H1 (cell line): ENCODE data around the gene MSI2. TPM values are rescaled to one million over a fixed set of nuclear protein-coding genes. Genes with fewer than 3 reads are reported as not detected.

Source experiments
- CTCF ChIA-PET: fragments of 300-600 bp; sonication (Branson Sonifier 250); formaldehyde crosslinking; loops from one replicate; lab custom pipeline; 2021; ENCODE audit not compliant: partially characterized antibody; lab: Charles Lee
- POLR2A ChIA-PET: fragments of 300-600 bp; sonication (Branson Sonifier 250); formaldehyde crosslinking; loops from one replicate; lab custom pipeline; 2021; ENCODE audit warnings: inconsistent platforms; ENCODE audit not compliant: partially characterized antibody; lab: Charles Lee
- DNase-seq, 2 experiments: peaks; one replicate each; pipeline versions ENCODE4 v3.0.0 to v3.0.0-alpha.2; 2010 to 2022; ENCODE audit warnings: low spot score in 2 of 2, low read depth in 1 of 2, mixed read lengths in 1 of 2
- FAIRE-seq: peaks from 2 replicates; lab custom pipeline; 2011; peaks lifted over from hg19 to GRCh38; lab: Jason Lieb, UNC
- H2AFZ ChIP-seq: 2 replicates; pipeline ENCODE4 v1.8.1; 2012; ENCODE audit warnings: low read length, inconsistent platforms
- H2AK5ac ChIP-seq: 2 replicates; pipeline ENCODE4 v1.6.1; 2013; ENCODE audit warnings: low read depth, low read length
- H2BK120ac ChIP-seq: replicated peaks from 2 replicates; pipeline ENCODE3; 2013; ENCODE audit warnings: low read depth, low read length, inconsistent platforms
- H2BK12ac ChIP-seq: 2 replicates; pipeline ENCODE4 v1.6.1; 2013; ENCODE audit warnings: low read depth, low read length
- H2BK15ac ChIP-seq: 2 replicates; pipeline ENCODE4 v1.6.1; 2013; ENCODE audit warnings: low read length
- H2BK20ac ChIP-seq: 2 replicates; pipeline ENCODE4 v1.6.1; 2013; ENCODE audit warnings: low read length
- H2BK5ac ChIP-seq: 2 replicates; pipeline ENCODE4 v1.6.1; 2013; ENCODE audit warnings: low read depth, low read length
- H3K14ac ChIP-seq: 2 replicates; pipeline ENCODE4 v1.6.1; 2013; ENCODE audit warnings: inconsistent platforms; ENCODE audit not compliant: insufficient read length
- H3K18ac ChIP-seq: 2 replicates; pipeline ENCODE4 v1.6.1; 2013; ENCODE audit warnings: low read length; ENCODE audit errors: extremely low read depth
- H3K23ac ChIP-seq: 2 replicates; pipeline ENCODE4 v1.6.1; 2013; ENCODE audit warnings: inconsistent platforms; ENCODE audit not compliant: insufficient read length
- H3K23me2 ChIP-seq: 2 replicates; pipeline ENCODE4 v1.6.1; 2013; ENCODE audit warnings: low read depth, low read length
- H3K27ac ChIP-seq: 2 replicates; pipeline ENCODE4 v1.6.1; 2011; ENCODE audit warnings: low read depth, low read length, inconsistent platforms
- H3K27me3 ChIP-seq, 4 experiments: replicated peaks in 1 of 4; 1 replicate in 1 of 4; 2 replicates in 3 of 4; pipeline versions ENCODE4 v1.6.1 to v1.8.1; 2011 to 2013; ENCODE audit warnings: low read length in 3 of 4, mild to moderate bottlenecking in 3 of 4, inconsistent platforms in 2 of 4, mixed read lengths in 2 of 4, moderate library complexity in 1 of 4; ENCODE audit not compliant: control insufficient read depth in 3 of 4, insufficient read depth in 3 of 4; ENCODE audit errors: extremely low read depth in 1 of 4
- H3K36me3 ChIP-seq, 4 experiments: 2 replicates each; pipeline versions ENCODE4 v1.6.1 to v1.8.1; 2011 to 2013; ENCODE audit warnings: mild to moderate bottlenecking in 4 of 4, low read length in 3 of 4, moderate library complexity in 2 of 4, control low read depth in 1 of 4, inconsistent platforms in 1 of 4; ENCODE audit not compliant: insufficient read depth in 4 of 4, control insufficient read depth in 2 of 4
- H3K4ac ChIP-seq: replicated peaks from 2 replicates; pipeline ENCODE3; 2013; ENCODE audit warnings: low read length, low read depth, mixed read lengths, inconsistent platforms; ENCODE audit not compliant: insufficient read length
- H3K4me1 ChIP-seq, 4 experiments: replicated peaks in 1 of 4; 1 replicate in 1 of 4; 2 replicates in 3 of 4; pipeline versions ENCODE4 v1.6.1 to v1.8.1; 2011 to 2013; ENCODE audit warnings: low read length in 3 of 4, inconsistent platforms in 2 of 4, mixed read lengths in 1 of 4; ENCODE audit not compliant: insufficient read depth in 4 of 4, control insufficient read depth in 3 of 4
- H3K4me2 ChIP-seq, 2 experiments: 2 replicates each; pipeline versions ENCODE4 v1.6.1 to v1.8.1; 2011 to 2013; ENCODE audit warnings: low read depth in 2 of 2, low read length in 2 of 2, control low read depth in 1 of 2, inconsistent platforms in 1 of 2, mild to moderate bottlenecking in 1 of 2; ENCODE audit not compliant: insufficient read depth in 1 of 2
- H3K4me3 ChIP-seq, 4 experiments: fragments of 200-600, 300-600 bp in 1 of 4; sonication (generic), shearing (Covaris generic), sonication (Bioruptor Twin) in 1 of 4; 2 replicates each; pipeline versions ENCODE4 v1.5.1 to v1.8.1; 2011 to 2016; ENCODE audit warnings: low read length in 4 of 4, low read depth in 3 of 4, control low read depth in 2 of 4, inconsistent platforms in 2 of 4, mild to moderate bottlenecking in 2 of 4, mixed read lengths in 1 of 4, moderate library complexity in 1 of 4; ENCODE audit not compliant: insufficient read depth in 2 of 4; ENCODE audit errors: extremely low read depth in 1 of 4
- H3K56ac ChIP-seq: replicated peaks from 2 replicates; pipeline ENCODE3; 2013; ENCODE audit warnings: low read depth, mild to moderate bottlenecking, mixed read lengths, low read length, inconsistent platforms; ENCODE audit not compliant: insufficient read length
- H3K79me1 ChIP-seq: 2 replicates; pipeline ENCODE4 v1.6.1; 2013; ENCODE audit warnings: low read depth, low read length, control low read depth
- H3K79me2 ChIP-seq, 2 experiments: 2 replicates each; pipeline versions ENCODE4 v1.6.1 to v1.8.1; 2012 to 2013; ENCODE audit warnings: low read length in 2 of 2, mild to moderate bottlenecking in 2 of 2, inconsistent platforms in 1 of 2; ENCODE audit not compliant: insufficient read depth in 2 of 2, control insufficient read depth in 1 of 2
- H3K9ac ChIP-seq, 4 experiments: replicated peaks in 1 of 4; 1 replicate in 1 of 4; 2 replicates in 3 of 4; pipeline versions ENCODE4 v1.6.1 to v1.8.1; 2011 to 2013; ENCODE audit warnings: low read depth in 3 of 4, low read length in 3 of 4, control low read depth in 2 of 4, mild to moderate bottlenecking in 2 of 4, moderate library complexity in 2 of 4, inconsistent platforms in 1 of 4; ENCODE audit errors: extremely low read depth in 1 of 4
- H3K9me3 ChIP-seq, 2 experiments: 2 replicates each; pipeline versions ENCODE4 v1.6.1 to v1.8.1; 2012 to 2013; ENCODE audit warnings: mild to moderate bottlenecking in 2 of 2, moderate library complexity in 2 of 2, control low read depth in 1 of 2, inconsistent platforms in 1 of 2, low read depth in 1 of 2, low read length in 1 of 2, mixed read lengths in 1 of 2; ENCODE audit not compliant: insufficient read depth in 2 of 2
- H4K20me1 ChIP-seq, 2 experiments: replicated peaks in 1 of 2; 2 replicates each; pipeline versions ENCODE3 to v1.8.1; 2011 to 2013; ENCODE audit warnings: inconsistent platforms in 2 of 2, low read length in 2 of 2, mild to moderate bottlenecking in 1 of 2; ENCODE audit not compliant: insufficient read depth in 2 of 2, control insufficient read depth in 1 of 2
- H4K5ac ChIP-seq: 2 replicates; pipeline ENCODE4 v1.6.1; 2013; ENCODE audit warnings: low read length, low read depth, mixed read lengths, inconsistent platforms; ENCODE audit not compliant: insufficient read length
- H4K8ac ChIP-seq: 2 replicates; pipeline ENCODE4 v1.8.0; 2013; ENCODE audit warnings: mild to moderate bottlenecking, moderate library complexity, low read length, inconsistent platforms; ENCODE audit not compliant: insufficient read depth; ENCODE audit errors: extremely low read depth
- H4K91ac ChIP-seq: replicated peaks from 2 replicates; pipeline ENCODE3; 2013; ENCODE audit warnings: low read length, mixed read lengths, inconsistent platforms; ENCODE audit not compliant: insufficient read length
- ASH2L ChIP-seq: fragments of 200-600, 300-600 bp; sonication (generic); IDR thresholded peaks from one replicate; pipeline ENCODE4 v1.7.1; 2017; ENCODE audit warnings: low read length
- CBX5 ChIP-seq: fragments of 300-800, 300-1000 bp; sonication (generic); IDR thresholded peaks from 2 replicates; pipeline ENCODE4 v1.7.1; 2016; ENCODE audit warnings: antibody characterized with exemption, low read length, low read depth
- CREB1 ChIP-seq: IDR thresholded peaks from 2 replicates; pipeline ENCODE4 v1.6.1; 2012; ENCODE audit warnings: inconsistent platforms
- JUN ChIP-seq: IDR thresholded peaks from 2 replicates; pipeline ENCODE4 v1.6.1; 2011; ENCODE audit warnings: low read depth, mild to moderate bottlenecking, improper control_type of control experiment, low read length
- NRF1 ChIP-seq: IDR thresholded peaks from 2 replicates; pipeline ENCODE4 v1.6.1; 2011; ENCODE audit warnings: mild to moderate bottlenecking, low read depth, low read length, improper control_type of control experiment
- RNF2 ChIP-seq: fragments of 200-900, 300-1000 bp; sonication (generic); IDR thresholded peaks from 2 replicates; pipeline ENCODE4 v1.7.1; 2016; ENCODE audit warnings: borderline replicate concordance, low read depth, mild to moderate bottlenecking, antibody characterized with exemption, low read length; ENCODE audit not compliant: poor library complexity, severe bottlenecking; ENCODE audit errors: missing control alignments
- SAP30 ChIP-seq: fragments of 300-600 bp; sonication (generic); IDR thresholded peaks from 2 replicates; pipeline ENCODE4 v1.7.1; 2012; ENCODE audit warnings: low read length, moderate library complexity, mild to moderate bottlenecking, inconsistent platforms; ENCODE audit not compliant: insufficient read depth, insufficient replicate concordance
- TEAD4 ChIP-seq: IDR thresholded peaks from 2 replicates; pipeline ENCODE4 v1.6.1; 2012; ENCODE audit warnings: low read depth, low read length, inconsistent platforms, mixed read lengths
- WGBS, 2 experiments: shearing (Covaris generic) in 1 of 2; methylation state at CpG; one replicate each; pipeline versions ENCODE4 v1.1.6 to v1.1.7; 2013 to 2015; ENCODE audit warnings: low lambda C conversion rate in 2 of 2, mixed read lengths in 2 of 2, inconsistent platforms in 1 of 2, low coverage in 1 of 2, missing lambda C conversion rate in 1 of 2; ENCODE audit not compliant: insufficient replicate concordance in 2 of 2, insufficient coverage in 1 of 2, insufficient read length in 1 of 2; ENCODE audit errors: extremely low coverage in 1 of 2, missing lambda C conversion rate in 1 of 2; 5-methylcytosine and 5-hydroxymethylcytosine counted together
- polyA plus RNA-seq, 7 experiments: library from polyadenylated mRNA; depleted of rRNA in 3 of 7; stranded (reverse) in 5 of 7; unstranded in 2 of 7; fragments of >200 nt in 5 of 7; fragments of 200-250 nt in 2 of 7; gene quantifications; 1 replicate in 5 of 7; 2 replicates in 1 of 7; 4 replicates in 1 of 7; pipeline versions ENCODE4 v1.2.1 to v1.2.3, GENCODE V29; 2011 to 2013; ENCODE audit warnings: missing spikeins in 2 of 7, mixed read lengths in 2 of 7
- total RNA-seq: library from RNA; stranded (reverse); fragmentation: NEBNext Ultra II Directional; extraction: Animal tissue kit (Norgen Biotek cat#: 25700); gene quantifications from 2 replicates; pipeline ENCODE4 v1.2.1, GENCODE V29; 2021
- TF ChIP-seq, protein P1 (sequence below): IDR thresholded peaks from 2 replicates; pipeline ENCODE4 v1.6.1; 2011; ENCODE audit warnings: low read depth, mild to moderate bottlenecking, low read length; ENCODE audit not compliant: insufficient read depth

Gene MSI2
- total and polyA plus RNA-seq, 2 of the 8 experiments (the other 6 are each of a cell fraction or from before 2014, with no cell fraction given) = 36.7 to 80.6 TPM

DNA sequence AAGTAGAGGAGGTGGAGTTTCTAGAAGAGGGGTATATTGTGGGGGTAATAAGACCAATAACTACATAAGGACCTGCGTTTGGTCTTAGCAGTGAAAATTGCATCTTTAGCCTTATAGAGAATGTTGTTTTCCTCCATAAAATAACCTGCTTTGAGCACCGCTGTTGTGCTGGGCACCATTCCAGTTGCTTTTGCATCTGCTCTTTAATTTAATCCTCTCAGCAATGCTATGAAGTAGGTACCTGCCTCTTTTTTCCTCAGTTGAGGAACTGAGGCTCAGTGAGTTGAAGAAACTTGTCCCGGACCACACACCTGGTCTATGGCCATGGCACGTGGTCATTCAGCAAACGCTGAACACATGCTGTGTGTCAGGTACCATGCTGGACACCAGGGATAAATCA, 238.1 kb downstream of the MSI2 start:
- POLR2A ChIA-PET = no interaction called here

More for the DNA sequence above, 238.1 kb downstream of the MSI2 start:
- H3K9ac ChIP-seq = no peak overlapping the region
- no peak overlapping the region for H3K23ac ChIP-seq
- no peak overlapping the region for H2BK120ac ChIP-seq
- TF ChIP-seq CBX5 (no peak), ASH2L (no peak), CREB1 (no peak), SAP30 (no peak), TEAD4 (no peak), JUN (no peak), RNF2 (no peak), NRF1 (no peak)
- TF ChIP-seq, protein P1, sequence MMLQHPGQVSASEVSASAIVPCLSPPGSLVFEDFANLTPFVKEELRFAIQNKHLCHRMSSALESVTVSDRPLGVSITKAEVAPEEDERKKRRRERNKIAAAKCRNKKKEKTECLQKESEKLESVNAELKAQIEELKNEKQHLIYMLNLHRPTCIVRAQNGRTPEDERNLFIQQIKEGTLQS = no peak
- TF ChIP-seq, all 59 proteins: peak for 0
- H3K4ac ChIP-seq = no peak overlapping the region
- H3K56ac ChIP-seq = no peak overlapping the region
- H3K27me3 ChIP-seq = no peaks in the 10 kb centered on the region
- CTCF ChIA-PET = no interaction called here
- H2AK5ac ChIP-seq = no peak overlapping the region
- no peak overlapping the region for H4K91ac ChIP-seq
- H3K27ac ChIP-seq = no peak overlapping the region
- 79% methylated on average over 5 of the region's 5 CpGs; no CpG with 5 or more reads in 1 of the 2 experiments for WGBS, 2 experiments
- no peak overlapping the region for H3K18ac ChIP-seq
- FAIRE-seq (no peak), DNase-seq (no peak)
- peaks cover 3% of the 10 kb centered on the region; the same call in 1 of the 2 replicates for H3K79me1 ChIP-seq
- no peak overlapping the region for H2BK12ac ChIP-seq
- no peak overlapping the region for H3K4me3 ChIP-seq
- H3K4me1 ChIP-seq = no peaks in the 10 kb centered on the region; a peak in 2 of 7 replicates
- no peaks in the 10 kb centered on the region for H3K23me2 ChIP-seq
- no peaks in the 10 kb centered on the region for H3K9me3 ChIP-seq
- H3K36me3 ChIP-seq = no peaks in the 10 kb centered on the region
- H2BK5ac ChIP-seq = no peak overlapping the region
- no peak overlapping the region for H2AFZ ChIP-seq
- peaks cover 0 to 2% of the 10 kb centered on the region in 2 experiments for H4K20me1 ChIP-seq
- H3K14ac ChIP-seq = no peak overlapping the region
- H3K79me2 ChIP-seq = peaks cover 0 to 4% of the 10 kb centered on the region in 2 experiments; a peak in 1 of 4 replicates
- H2BK15ac ChIP-seq = no peak overlapping the region
- no peak overlapping the region for H4K5ac ChIP-seq
- no peak overlapping the region for H4K8ac ChIP-seq
- H3K4me2 ChIP-seq = no peak overlapping the region
- no peak overlapping the region for H2BK20ac ChIP-seq
